Stimulated activated CD4-positive, alpha-beta T cell treated with anti-CD3 and anti-CD28 coated beads, Interleukin-15, amount 100 ng/mL, for 1 hour (primary cell): ENCODE results near the gene KRTAP20-2.

Experiments used
- DNase-seq, 2 donors: peaks; one replicate each; pipeline ENCODE4 v3.0.0-alpha.2; 2020; ENCODE audit warnings: low read depth in 1 of 2, low spot score in 1 of 2

KRTAP20-2 gene

GRCh38 chr21:30672985-30673650 is 38.1 kb downstream of the KRTAP20-2 start:
- DNase-seq = no peak

GRCh38 chr21:30674312-30674711 is 39.3 kb downstream of the KRTAP20-2 start:
- DNase-seq = no peak

GRCh38 chr21:30676737-30677136 is 41.7 kb downstream of the KRTAP20-2 start:
- DNase-seq = no peak

- DNase-seq = no peak
Observed at GRCh38 chr21:30680586-30680985, 45.6 kb downstream of the KRTAP20-2 start.

- DNase-seq = no peak
Observed at GRCh38 chr21:30684506-30684905, 49.5 kb downstream of the KRTAP20-2 start.
